ENCODE data around the gene EIF3D. TPM values are rescaled to one million over a fixed set of nuclear protein-coding genes. Genes with fewer than 3 reads are reported as not detected.
A peak's percentile ranks its signal among the peaks of the same experiment; 100 is the strongest.

EIF3D gene
- total RNA-seq, 4 donors from 2014 or later = 200 to 272 (median 238) TPM

GRCh38 chr22:36546092-36546804, 17.3 kb upstream of the EIF3D start:
- WGBS, 2 donors = 25 to 29% methylated on average over 23 of the region's 23 CpGs
- Histone ChIP-seq H3K4me1 (no peaks in the 10 kb centered on the region), H3K36me3 (no peaks in the 10 kb centered on the region), H3K4me3 (no peak overlapping the region), H3K27ac (no peak overlapping the region), H3K27me3 (peaks cover 0 to 46% of the 10 kb centered on the region in 2 donors), H3K9me3 (no peaks in the 10 kb centered on the region)
- DNase-seq (ENCODE audit: low spot score in 2 of 2) = no peak
- TF ChIP-seq EP300 (IDR thresholded peaks at IDR 0.05) = no peak
- no peak for TF ChIP-seq POLR2A (IDR thresholded peaks at IDR 0.05)
- TF ChIP-seq, protein P1, sequence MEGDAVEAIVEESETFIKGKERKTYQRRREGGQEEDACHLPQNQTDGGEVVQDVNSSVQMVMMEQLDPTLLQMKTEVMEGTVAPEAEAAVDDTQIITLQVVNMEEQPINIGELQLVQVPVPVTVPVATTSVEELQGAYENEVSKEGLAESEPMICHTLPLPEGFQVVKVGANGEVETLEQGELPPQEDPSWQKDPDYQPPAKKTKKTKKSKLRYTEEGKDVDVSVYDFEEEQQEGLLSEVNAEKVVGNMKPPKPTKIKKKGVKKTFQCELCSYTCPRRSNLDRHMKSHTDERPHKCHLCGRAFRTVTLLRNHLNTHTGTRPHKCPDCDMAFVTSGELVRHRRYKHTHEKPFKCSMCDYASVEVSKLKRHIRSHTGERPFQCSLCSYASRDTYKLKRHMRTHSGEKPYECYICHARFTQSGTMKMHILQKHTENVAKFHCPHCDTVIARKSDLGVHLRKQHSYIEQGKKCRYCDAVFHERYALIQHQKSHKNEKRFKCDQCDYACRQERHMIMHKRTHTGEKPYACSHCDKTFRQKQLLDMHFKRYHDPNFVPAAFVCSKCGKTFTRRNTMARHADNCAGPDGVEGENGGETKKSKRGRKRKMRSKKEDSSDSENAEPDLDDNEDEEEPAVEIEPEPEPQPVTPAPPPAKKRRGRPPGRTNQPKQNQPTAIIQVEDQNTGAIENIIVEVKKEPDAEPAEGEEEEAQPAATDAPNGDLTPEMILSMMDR (IDR thresholded peaks at IDR 0.05) = peak in 4 of 5 experiments; percentile 10 to 30 (median 14)

DNA sequence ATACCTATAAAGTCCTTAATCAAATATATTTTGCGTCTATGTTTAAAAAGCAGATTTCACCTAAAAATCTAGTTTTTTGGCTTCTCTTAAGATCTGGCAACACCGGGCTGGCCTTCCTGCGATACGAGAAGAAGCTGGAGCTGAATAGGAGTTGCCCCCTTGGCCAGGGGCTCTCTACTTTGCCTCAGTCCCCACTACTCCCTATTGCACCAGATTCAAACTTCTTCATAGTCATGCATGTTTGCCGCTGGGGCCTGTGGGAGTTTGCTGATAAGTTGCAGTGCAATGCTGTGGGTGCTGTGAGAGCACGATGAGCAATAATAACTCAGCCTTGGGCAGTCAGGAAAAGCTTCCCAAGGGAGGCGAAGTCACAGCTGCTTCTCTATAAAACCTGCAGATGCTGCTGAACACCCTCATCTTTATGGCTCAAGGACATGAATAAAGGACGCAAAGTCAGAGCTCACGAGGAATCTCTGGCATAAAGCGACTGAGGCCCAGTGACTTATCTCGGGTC, 15.2 kb upstream of the EIF3D start:
- Histone ChIP-seq H3K27ac (no peak overlapping the region), H3K27me3 (peaks cover 0 to 36% of the 10 kb centered on the region in 2 donors), H3K4me1 (no peaks in the 10 kb centered on the region), H3K36me3 (no peaks in the 10 kb centered on the region), H3K9me3 (no peaks in the 10 kb centered on the region), H3K4me3 (no peak overlapping the region)
- TF ChIP-seq, protein P1 (IDR thresholded peaks at IDR 0.05) = no peak
- TF ChIP-seq EP300 (IDR thresholded peaks at IDR 0.05) (no peak), POLR2A (IDR thresholded peaks at IDR 0.05) (no peak)
- DNase-seq (ENCODE audit: low spot score in 2 of 2) = no peak
- 80 to 83% methylated on average over 11 of the region's 11 CpGs for WGBS, 2 donors

- Histone ChIP-seq H3K9me3 (no peaks in the 10 kb centered on the region), H3K36me3 (no peaks in the 10 kb centered on the region), H3K4me3 (no peak overlapping the region), H3K27ac (no peak overlapping the region), H3K27me3 (peaks cover 0 to 20% of the 10 kb centered on the region in 2 donors), H3K4me1 (no peaks in the 10 kb centered on the region)
- DNase-seq (ENCODE audit: low spot score in 2 of 2) = no peak
- 65 to 66% methylated on average over 9 of the region's 9 CpGs for WGBS, 2 donors
- TF ChIP-seq POLR2A (IDR thresholded peaks at IDR 0.05) = no peak
- no peak for TF ChIP-seq EP300 (IDR thresholded peaks at IDR 0.05)
- TF ChIP-seq, protein P1 (IDR thresholded peaks at IDR 0.05) = no peak
Measured at GRCh38 chr22:36541831-36542411, 13.0 kb upstream of the EIF3D start.

GRCh38 chr22:36540867-36541642, 12.1 kb upstream of the EIF3D start:
- H3K27me3 ChIP-seq = peaks cover 0 to 12% of the 10 kb centered on the region in 2 donors
- H3K9me3 ChIP-seq = no peaks in the 10 kb centered on the region
- no peak for TF ChIP-seq EP300 (IDR thresholded peaks at IDR 0.05)
- TF ChIP-seq POLR2A (IDR thresholded peaks at IDR 0.05) = no peak
- TF ChIP-seq, protein P1 (IDR thresholded peaks at IDR 0.05) = no peak
- H3K36me3 ChIP-seq = no peaks in the 10 kb centered on the region
- H3K4me3 ChIP-seq = no peak overlapping the region
- no peak for DNase-seq (ENCODE audit: low spot score in 2 of 2)
- WGBS, 2 donors = 72 to 79% methylated on average over 12 of the region's 12 CpGs
- no peak overlapping the region for H3K27ac ChIP-seq
- no peaks in the 10 kb centered on the region for H3K4me1 ChIP-seq
